Activated B cell treated with CpG ODN at 0.5 μM for 24 hours (primary cell): ENCODE data around the gene CDC6. TPM values are rescaled to one million over a fixed set of nuclear protein-coding genes. Genes with fewer than 3 reads are reported as not detected.

ENCODE experiments used
- ATAC-seq: fragments of 200-7000 bp; cut with Tn5 transposase; one replicate; pipeline ENCODE4 v1.10.0; 2021; ENCODE audit warnings: low read depth, mild to moderate bottlenecking, moderate library complexity
- CTCF ChIA-PET: fragments of 350-600 bp; sonication (Branson Sonifier 250); formaldehyde crosslinking; loops from one replicate; lab custom pipeline; 2021; ENCODE audit warnings: antibody characterized with exemption; lab: Charles Lee
- POLR2A ChIA-PET: fragments of 350-600 bp; sonication (Branson Sonifier 250); formaldehyde crosslinking; loops from one replicate; lab custom pipeline; 2021; ENCODE audit warnings: antibody characterized with exemption; lab: Charles Lee
- DNase-seq: peaks from one replicate; pipeline ENCODE4 v3.0.0; 2022
- H3K27ac Mint-ChIP-seq: one replicate; pipeline ENCODE4 v1.8.0; 2020; ENCODE audit warnings: mixed read lengths
- H3K27me3 Mint-ChIP-seq: one replicate; pipeline ENCODE4 v1.8.0; 2021; ENCODE audit warnings: mixed read lengths
- H3K36me3 Mint-ChIP-seq: one replicate; pipeline ENCODE4 v1.8.0; 2021; ENCODE audit warnings: low read depth, mixed read lengths
- H3K4me1 Mint-ChIP-seq: one replicate; pipeline ENCODE4 v1.8.0; 2021; ENCODE audit warnings: mixed read lengths
- H3K4me3 Mint-ChIP-seq: one replicate; pipeline ENCODE4 v1.8.0; 2020; ENCODE audit warnings: mild to moderate bottlenecking, mixed read lengths
- H3K9me3 Mint-ChIP-seq: one replicate; pipeline ENCODE4 v1.8.0; 2020; ENCODE audit warnings: mixed read lengths
- CTCF ChIP-seq: fragments of 200-600 bp; IDR thresholded peaks from one replicate; pipeline ENCODE4 v1.8.0; 2022; ENCODE audit warnings: antibody characterized with exemption, mild to moderate bottlenecking
- intact Hi-C: fragments of 100-400 bp; cut with micrococcal nuclease; formaldehyde crosslinking; loops from one replicate; pipeline ENCODE4 v1.15.1; 2024
- total RNA-seq: library from RNA; stranded (reverse); gene quantifications from 2 replicates; pipeline ENCODE4 v1.2.3, GENCODE V29; 2022

The CDC6 gene
- total RNA-seq, 1 donor from 2014 or later, result 9.7 TPM

- no peak for DNase-seq
- H3K4me1 Mint-ChIP-seq, result peaks cover 16% of the 10 kb centered on the region
- H3K4me3 Mint-ChIP-seq, result no peak overlapping the region
- no peaks in the 10 kb centered on the region for H3K27me3 Mint-ChIP-seq
- ChIA-PET POLR2A (no interaction called here), CTCF (no interaction called here)
- peaks cover 27% of the 10 kb centered on the region for H3K36me3 Mint-ChIP-seq
- H3K9me3 Mint-ChIP-seq, result no peaks in the 10 kb centered on the region
- no peak overlapping the region for H3K27ac Mint-ChIP-seq
- ATAC-seq, result no peak
- intact Hi-C loops, result no loop called here
- TF ChIP-seq CTCF, result no peak
Observed at GRCh38 chr17:40247926-40248495, 39.7 kb upstream of the CDC6 start.

GRCh38 chr17:40248507-40248906 lies 39.2 kb upstream of the CDC6 start:
- Mint-ChIP-seq H3K4me1 (peaks cover 13% of the 10 kb centered on the region), H3K36me3 (peaks cover 26% of the 10 kb centered on the region), H3K9me3 (no peaks in the 10 kb centered on the region), H3K27ac (no peak overlapping the region), H3K27me3 (no peaks in the 10 kb centered on the region), H3K4me3 (no peak overlapping the region)
- ChIA-PET POLR2A (no interaction called here), CTCF (no interaction called here)
- ATAC-seq, result no peak
- DNase-seq, result no peak
- intact Hi-C loops, result no loop called here
- no peak for TF ChIP-seq CTCF

GRCh38 chr17:40251576-40251975 lies 36.1 kb upstream of the CDC6 start:
- no peak for TF ChIP-seq CTCF
- DNase-seq, result no peak
- H3K36me3 Mint-ChIP-seq, result peaks cover 17% of the 10 kb centered on the region
- no peak for ATAC-seq
- ChIA-PET POLR2A (no interaction called here), CTCF (interaction anchor here (0.9 kb wide), 1 partner anchor 9 kb away, joined by 4 read pairs; no protein-coding TSS in a partner anchor)
- intact Hi-C loops, result no loop called here
- H3K27ac Mint-ChIP-seq, result no peak overlapping the region
- no peak overlapping the region for H3K4me3 Mint-ChIP-seq
- peaks cover 12% of the 10 kb centered on the region for H3K4me1 Mint-ChIP-seq
- H3K27me3 Mint-ChIP-seq, result no peaks in the 10 kb centered on the region
- no peaks in the 10 kb centered on the region for H3K9me3 Mint-ChIP-seq

- Mint-ChIP-seq H3K27me3 (no peaks in the 10 kb centered on the region), H3K36me3 (peaks cover 32% of the 10 kb centered on the region), H3K4me3 (no peak overlapping the region), H3K27ac (no peak overlapping the region), H3K4me1 (peaks cover 10% of the 10 kb centered on the region), H3K9me3 (no peaks in the 10 kb centered on the region)
- intact Hi-C loops, result no loop called here
- POLR2A ChIA-PET, result interaction anchor here (0.6 kb wide), 1 partner anchor 42 kb away, joined by 3 read pairs; no protein-coding TSS in a partner anchor
- DNase-seq (no peak), ATAC-seq (no peak)
- CTCF ChIA-PET, result no interaction called here
- no peak for TF ChIP-seq CTCF
Observed at GRCh38 chr17:40253565-40253964, 34.1 kb upstream of the CDC6 start.

GRCh38 chr17:40259505-40259904 lies 28.2 kb upstream of the CDC6 start:
- Mint-ChIP-seq H3K27ac (no peak overlapping the region), H3K4me3 (no peak overlapping the region), H3K9me3 (no peaks in the 10 kb centered on the region), H3K36me3 (peaks cover 61% of the 10 kb centered on the region), H3K4me1 (no peaks in the 10 kb centered on the region), H3K27me3 (no peaks in the 10 kb centered on the region)
- ATAC-seq (no peak), DNase-seq (no peak)
- no peak for TF ChIP-seq CTCF
- intact Hi-C loops, result no loop called here
- ChIA-PET CTCF (no interaction called here), POLR2A (interaction anchor here (0.5 kb wide), 1 partner anchor 831 kb away, joined by 3 read pairs; no protein-coding TSS in a partner anchor)
